Trophoblast cell (in vitro differentiated cells and primary cell): Measurements from ENCODE around the gene RASEF.

Experiments
- DNase-seq, 2 donors: peaks; one replicate each; pipeline ENCODE4 v3.0.0-alpha.2; 2016
- H2AFZ ChIP-seq: 2 replicates; pipeline ENCODE4 v1.6.1; 2013; ENCODE audit warnings: low read length, moderate library complexity, mild to moderate bottlenecking; ENCODE audit not compliant: insufficient read depth, poor library complexity
- H2AK5ac ChIP-seq: 2 replicates; pipeline ENCODE4 v1.6.1; 2013; ENCODE audit warnings: mild to moderate bottlenecking, low read length
- H2BK120ac ChIP-seq: 2 replicates; pipeline ENCODE4 v1.6.1; 2013; ENCODE audit warnings: low read length, mild to moderate bottlenecking, moderate library complexity; ENCODE audit not compliant: insufficient read depth, poor library complexity
- H2BK12ac ChIP-seq: 2 replicates; pipeline ENCODE4 v1.6.1; 2013; ENCODE audit warnings: mild to moderate bottlenecking, low read length, moderate library complexity
- H2BK5ac ChIP-seq: 2 replicates; pipeline ENCODE4 v1.6.1; 2013; ENCODE audit warnings: low read length, low read depth, moderate library complexity, mild to moderate bottlenecking; ENCODE audit not compliant: poor library complexity
- H3K14ac ChIP-seq: 2 replicates; pipeline ENCODE4 v1.6.1; 2013; ENCODE audit warnings: mild to moderate bottlenecking, low read length
- H3K18ac ChIP-seq: 2 replicates; pipeline ENCODE4 v1.6.1; 2013; ENCODE audit warnings: mild to moderate bottlenecking, low read length
- H3K23ac ChIP-seq: 2 replicates; pipeline ENCODE4 v1.6.1; 2013; ENCODE audit warnings: low read length
- H3K27ac ChIP-seq: 2 replicates; pipeline ENCODE4 v1.5.1; 2013; ENCODE audit warnings: low read depth, mild to moderate bottlenecking, inconsistent platforms, low read length, moderate library complexity
- H3K27me3 ChIP-seq: 2 replicates; pipeline ENCODE4 v1.6.1; 2013; ENCODE audit warnings: inconsistent platforms, mild to moderate bottlenecking, low read length, moderate library complexity; ENCODE audit not compliant: insufficient read depth
- H3K36me3 ChIP-seq, 2 experiments: 1 replicate in 1 of 2; 2 replicates in 1 of 2; pipeline ENCODE4 v1.6.1; 2013; ENCODE audit warnings: low read length in 2 of 2, mild to moderate bottlenecking in 2 of 2, moderate library complexity in 1 of 2; ENCODE audit not compliant: insufficient read depth in 2 of 2, control insufficient read depth in 1 of 2
- H3K4ac ChIP-seq: 2 replicates; pipeline ENCODE4 v1.6.1; 2013; ENCODE audit warnings: low read depth, mild to moderate bottlenecking, low read length, moderate library complexity
- H3K4me1 ChIP-seq, 2 experiments: 1 replicate in 1 of 2; 2 replicates in 1 of 2; pipeline ENCODE4 v1.6.1; 2013; ENCODE audit warnings: low read length in 2 of 2, mild to moderate bottlenecking in 2 of 2, moderate library complexity in 1 of 2; ENCODE audit not compliant: insufficient read depth in 2 of 2, control insufficient read depth in 1 of 2
- H3K4me2 ChIP-seq: 2 replicates; pipeline ENCODE4 v1.6.1; 2013; ENCODE audit warnings: inconsistent platforms, mild to moderate bottlenecking, low read length, moderate library complexity
- H3K4me3 ChIP-seq: 2 replicates; pipeline ENCODE4 v1.5.1; 2013; ENCODE audit warnings: mild to moderate bottlenecking, low read depth, low read length, inconsistent platforms
- H3K79me1 ChIP-seq: one replicate; pipeline ENCODE4 v1.6.1; 2013; ENCODE audit warnings: low read length
- H3K79me2 ChIP-seq: 2 replicates; pipeline ENCODE4 v1.6.1; 2013; ENCODE audit warnings: low read length, mild to moderate bottlenecking; ENCODE audit not compliant: control insufficient read depth, insufficient read depth, poor library complexity
- H3K9ac ChIP-seq: 2 replicates; pipeline ENCODE4 v1.6.1; 2013; ENCODE audit warnings: mild to moderate bottlenecking, low read length
- H3K9me3 ChIP-seq: 2 replicates; pipeline ENCODE4 v1.6.1; 2013; ENCODE audit warnings: low read depth, mild to moderate bottlenecking, control low read depth, inconsistent platforms, low read length; ENCODE audit not compliant: insufficient read depth
- H4K12ac ChIP-seq: 2 replicates; pipeline ENCODE4 v1.6.1; 2013; ENCODE audit warnings: low read depth, mild to moderate bottlenecking, low read length, moderate library complexity
- H4K8ac ChIP-seq: 2 replicates; pipeline ENCODE4 v1.6.1; 2013; ENCODE audit warnings: low read depth, mild to moderate bottlenecking, low read length, moderate library complexity
- H4K91ac ChIP-seq: one replicate; pipeline ENCODE4 v1.6.1; 2013; ENCODE audit warnings: low read depth, mild to moderate bottlenecking, low read length, moderate library complexity
- WGBS: extraction: QIAGEN DNeasy Blood & Tissue Kit; methylation state at CpG from one replicate; pipeline ENCODE4 v1.1.7; 2013; ENCODE audit warnings: missing lambda C conversion rate; ENCODE audit not compliant: insufficient read length, insufficient coverage; ENCODE audit errors: extremely low coverage; 5-methylcytosine and 5-hydroxymethylcytosine counted together

The RASEF gene

DNA sequence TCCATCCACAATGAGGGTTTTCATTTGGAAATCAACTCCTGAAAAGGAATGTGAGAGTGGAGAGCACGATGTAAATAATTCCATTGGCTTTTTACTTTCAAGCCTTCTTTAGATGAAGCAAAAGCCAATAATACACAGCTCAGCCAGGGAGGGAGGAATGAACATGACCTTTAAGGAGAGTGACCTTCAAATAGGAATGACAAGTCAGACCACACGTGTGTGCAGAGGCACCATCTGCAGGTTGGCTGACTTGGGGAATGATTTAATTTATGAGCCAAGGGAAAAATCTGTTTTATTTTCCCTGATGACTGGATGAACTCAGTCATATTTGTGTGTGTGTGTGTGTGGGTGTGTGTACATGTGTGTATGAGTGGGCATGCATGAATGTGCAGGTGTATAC, 64.5 kb downstream of the RASEF start:
- no peak overlapping the region for H2BK5ac ChIP-seq
- no peak overlapping the region for H2AFZ ChIP-seq
- no peak overlapping the region for H3K27ac ChIP-seq
- no peaks in the 10 kb centered on the region for H3K79me1 ChIP-seq
- DNase-seq, result no peak
- peaks cover 0 to 3% of the 10 kb centered on the region in 2 experiments for H3K4me1 ChIP-seq
- no peaks in the 10 kb centered on the region for H3K27me3 ChIP-seq
- H3K18ac ChIP-seq, result no peak overlapping the region
- H3K79me2 ChIP-seq, result no peaks in the 10 kb centered on the region
- no peak overlapping the region for H4K12ac ChIP-seq
- no peak overlapping the region for H2AK5ac ChIP-seq
- H2BK120ac ChIP-seq, result no peak overlapping the region
- no peaks in the 10 kb centered on the region for H3K9me3 ChIP-seq
- no peaks in the 10 kb centered on the region for H3K36me3 ChIP-seq
- no peak overlapping the region for H3K14ac ChIP-seq
- no peak overlapping the region for H3K9ac ChIP-seq
- no peak overlapping the region for H3K4me3 ChIP-seq
- H3K4ac ChIP-seq, result no peak overlapping the region
- H3K23ac ChIP-seq, result no peak overlapping the region
- H4K8ac ChIP-seq, result no peak overlapping the region
- no CpG with 5 or more reads among the region's 2 CpGs for WGBS
- H4K91ac ChIP-seq, result no peak overlapping the region
- no peak overlapping the region for H3K4me2 ChIP-seq
- no peak overlapping the region for H2BK12ac ChIP-seq

GRCh38 chr9:82997476-82998140, 65.3 kb downstream of the RASEF start:
- H2BK5ac ChIP-seq, result no peak overlapping the region
- H3K79me1 ChIP-seq, result no peaks in the 10 kb centered on the region
- H3K4me2 ChIP-seq, result no peak overlapping the region
- no peak overlapping the region for H2AK5ac ChIP-seq
- H3K18ac ChIP-seq, result no peak overlapping the region
- DNase-seq, result no peak
- H4K8ac ChIP-seq, result no peak overlapping the region
- no peak overlapping the region for H2BK12ac ChIP-seq
- H3K4me1 ChIP-seq, result peaks cover 0 to 3% of the 10 kb centered on the region in 2 experiments
- no peak overlapping the region for H3K27ac ChIP-seq
- no peak overlapping the region for H3K9ac ChIP-seq
- no peaks in the 10 kb centered on the region for H3K27me3 ChIP-seq
- no peak overlapping the region for H3K4me3 ChIP-seq
- no peak overlapping the region for H2BK120ac ChIP-seq
- no peak overlapping the region for H3K14ac ChIP-seq
- no peak overlapping the region for H4K91ac ChIP-seq
- H2AFZ ChIP-seq, result no peak overlapping the region
- H3K4ac ChIP-seq, result no peak overlapping the region
- H3K36me3 ChIP-seq, result no peaks in the 10 kb centered on the region
- no CpG with 5 or more reads among the region's 6 CpGs for WGBS
- no peak overlapping the region for H4K12ac ChIP-seq
- H3K23ac ChIP-seq, result no peak overlapping the region
- H3K79me2 ChIP-seq, result no peaks in the 10 kb centered on the region
- no peaks in the 10 kb centered on the region for H3K9me3 ChIP-seq

GRCh38 chr9:82996941-82997340, 66.0 kb downstream of the RASEF start:
- Histone ChIP-seq H3K79me1 (no peaks in the 10 kb centered on the region), H3K18ac (no peak overlapping the region), H3K4me1 (peaks cover 0 to 3% of the 10 kb centered on the region in 2 experiments), H2AFZ (no peak overlapping the region), H3K27me3 (no peaks in the 10 kb centered on the region), H2BK5ac (no peak overlapping the region), H2BK12ac (no peak overlapping the region), H3K79me2 (no peaks in the 10 kb centered on the region), H3K36me3 (no peaks in the 10 kb centered on the region), H2BK120ac (no peak overlapping the region), H3K14ac (no peak overlapping the region), H3K27ac (no peak overlapping the region), H3K23ac (no peak overlapping the region), H4K91ac (no peak overlapping the region), H3K4me2 (no peak overlapping the region), H3K9ac (no peak overlapping the region), H4K12ac (no peak overlapping the region), H4K8ac (no peak overlapping the region), H2AK5ac (no peak overlapping the region), H3K4ac (no peak overlapping the region), H3K4me3 (no peak overlapping the region), H3K9me3 (no peaks in the 10 kb centered on the region)
- DNase-seq, result no peak
- WGBS, result no CpG with 5 or more reads among the region's 4 CpGs

GRCh38 chr9:82993856-82994605, 68.9 kb downstream of the RASEF start:
- Histone ChIP-seq H2AK5ac (no peak overlapping the region), H4K91ac (no peak overlapping the region), H3K4ac (no peak overlapping the region), H3K14ac (no peak overlapping the region), H3K4me1 (no peaks in the 10 kb centered on the region), H3K9me3 (no peaks in the 10 kb centered on the region), H3K23ac (no peak overlapping the region), H4K8ac (no peak overlapping the region), H3K27me3 (no peaks in the 10 kb centered on the region), H3K9ac (no peak overlapping the region), H4K12ac (no peak overlapping the region), H3K4me3 (no peak overlapping the region), H3K4me2 (no peak overlapping the region), H3K27ac (no peak overlapping the region), H2AFZ (no peak overlapping the region), H3K36me3 (no peaks in the 10 kb centered on the region), H2BK5ac (no peak overlapping the region), H3K18ac (no peak overlapping the region), H2BK12ac (no peak overlapping the region), H3K79me1 (no peaks in the 10 kb centered on the region), H3K79me2 (no peaks in the 10 kb centered on the region), H2BK120ac (no peak overlapping the region)
- DNase-seq, result no peak
- WGBS, result no CpG with 5 or more reads among the region's 8 CpGs
